Measurements from ENCODE around the gene CMTM1. TPM values are rescaled to one million over a fixed set of nuclear protein-coding genes. Genes with fewer than 3 reads are reported as not detected.

The CMTM1 gene
- total RNA-seq, 1 donor from 2014 or later = 8.1 TPM

DNA sequence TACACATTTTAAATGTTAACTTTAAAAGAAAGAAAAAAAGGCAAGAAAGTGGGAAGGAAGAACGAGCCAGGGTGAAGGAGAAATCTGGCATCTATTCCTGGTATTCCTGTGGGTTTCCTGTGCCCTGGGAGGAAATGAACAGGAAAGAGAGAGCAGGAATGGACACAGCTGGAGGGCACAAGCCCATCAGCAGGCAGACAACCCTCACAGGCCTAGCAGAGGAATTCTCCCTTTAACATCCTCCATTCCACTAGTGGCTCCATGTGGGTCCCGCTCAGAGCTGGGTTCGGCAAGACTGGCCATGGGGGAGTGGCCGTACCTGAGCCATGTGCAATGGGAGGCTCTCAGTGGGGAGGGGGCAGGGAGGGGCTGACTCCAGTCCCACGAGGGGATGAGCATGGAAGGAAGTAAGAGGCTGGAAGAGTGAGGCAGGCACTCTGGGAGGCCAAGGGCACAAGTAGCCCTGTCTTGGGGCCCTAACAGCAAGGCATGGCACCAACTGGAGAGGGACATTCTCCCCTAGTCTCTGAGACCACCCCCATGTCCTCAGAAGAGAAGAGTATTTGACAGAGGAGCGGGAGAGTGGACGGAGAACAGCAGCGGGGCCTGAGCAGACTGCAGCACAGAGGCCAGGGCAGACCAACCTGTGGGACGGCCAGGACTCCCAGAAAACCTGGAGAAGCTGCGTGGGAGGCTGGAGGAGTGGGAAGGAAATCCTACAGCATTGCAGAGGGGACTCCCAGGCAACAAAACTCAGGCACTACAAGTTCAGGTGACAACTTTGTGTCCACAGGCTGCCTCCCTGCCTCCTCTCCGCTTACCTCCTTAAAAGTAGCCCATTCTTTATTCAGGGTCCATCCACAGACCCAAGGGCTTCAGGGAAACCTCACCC is 46.5 kb upstream of the CMTM1 start:
- Histone ChIP-seq H3K36me3 (peaks cover 2% of the 10 kb centered on the region), H3K4me3 (no peak overlapping the region), H3K4me1 (peaks cover 95% of the 10 kb centered on the region), H3K27me3 (ENCODE audit: low read depth) (no peaks in the 10 kb centered on the region), H3K27ac (peak overlapping the region; percentile 81), H3K9me3 (no peaks in the 10 kb centered on the region)
- no peak for DNase-seq
- TF ChIP-seq, protein P1, sequence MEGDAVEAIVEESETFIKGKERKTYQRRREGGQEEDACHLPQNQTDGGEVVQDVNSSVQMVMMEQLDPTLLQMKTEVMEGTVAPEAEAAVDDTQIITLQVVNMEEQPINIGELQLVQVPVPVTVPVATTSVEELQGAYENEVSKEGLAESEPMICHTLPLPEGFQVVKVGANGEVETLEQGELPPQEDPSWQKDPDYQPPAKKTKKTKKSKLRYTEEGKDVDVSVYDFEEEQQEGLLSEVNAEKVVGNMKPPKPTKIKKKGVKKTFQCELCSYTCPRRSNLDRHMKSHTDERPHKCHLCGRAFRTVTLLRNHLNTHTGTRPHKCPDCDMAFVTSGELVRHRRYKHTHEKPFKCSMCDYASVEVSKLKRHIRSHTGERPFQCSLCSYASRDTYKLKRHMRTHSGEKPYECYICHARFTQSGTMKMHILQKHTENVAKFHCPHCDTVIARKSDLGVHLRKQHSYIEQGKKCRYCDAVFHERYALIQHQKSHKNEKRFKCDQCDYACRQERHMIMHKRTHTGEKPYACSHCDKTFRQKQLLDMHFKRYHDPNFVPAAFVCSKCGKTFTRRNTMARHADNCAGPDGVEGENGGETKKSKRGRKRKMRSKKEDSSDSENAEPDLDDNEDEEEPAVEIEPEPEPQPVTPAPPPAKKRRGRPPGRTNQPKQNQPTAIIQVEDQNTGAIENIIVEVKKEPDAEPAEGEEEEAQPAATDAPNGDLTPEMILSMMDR (IDR thresholded peaks at IDR 0.05) = no peak
- no peak for ATAC-seq
- intact Hi-C loops (cut with DNase I) = no loop called here

DNA sequence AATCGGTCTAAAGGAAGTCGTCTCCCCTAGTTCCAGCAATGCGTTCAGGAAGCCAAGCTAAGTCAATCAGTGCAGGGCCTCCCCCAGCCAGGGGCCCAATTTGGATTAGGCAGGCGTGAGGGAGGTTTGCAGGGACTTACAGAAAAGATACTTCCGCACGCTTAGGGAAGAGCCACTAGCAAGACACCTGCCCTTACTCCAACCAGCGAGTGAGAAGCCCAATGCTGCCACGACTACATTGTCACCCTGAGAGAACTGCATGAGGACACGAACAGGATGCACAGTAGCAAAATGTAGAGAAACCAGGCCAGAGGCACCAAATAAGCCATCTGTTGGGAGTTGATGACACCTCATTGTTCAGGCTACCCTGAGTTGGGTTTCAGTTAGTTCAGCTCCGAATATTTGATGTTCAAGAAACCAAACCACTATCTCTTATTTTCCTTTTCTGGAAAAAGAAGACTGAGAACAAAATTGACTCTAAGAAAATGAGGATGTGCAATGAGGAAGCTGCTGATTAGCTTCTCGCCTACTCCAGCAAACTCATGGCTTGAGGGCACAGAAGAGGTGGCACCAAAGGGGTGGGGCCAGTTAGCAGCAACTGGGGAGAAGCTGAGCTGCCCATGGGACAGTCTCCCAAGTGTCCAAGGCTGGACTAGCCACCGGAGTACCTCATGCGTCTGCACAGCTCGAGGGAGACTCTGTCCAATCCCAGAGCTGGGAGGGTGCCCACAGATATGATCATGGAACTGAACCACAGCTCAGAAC is 45.7 kb upstream of the CMTM1 start:
- intact Hi-C loops (cut with DNase I) = no loop called here
- Histone ChIP-seq H3K4me1 (peaks cover 97% of the 10 kb centered on the region), H3K27ac (peak overlapping the region; percentile 81)

DNA sequence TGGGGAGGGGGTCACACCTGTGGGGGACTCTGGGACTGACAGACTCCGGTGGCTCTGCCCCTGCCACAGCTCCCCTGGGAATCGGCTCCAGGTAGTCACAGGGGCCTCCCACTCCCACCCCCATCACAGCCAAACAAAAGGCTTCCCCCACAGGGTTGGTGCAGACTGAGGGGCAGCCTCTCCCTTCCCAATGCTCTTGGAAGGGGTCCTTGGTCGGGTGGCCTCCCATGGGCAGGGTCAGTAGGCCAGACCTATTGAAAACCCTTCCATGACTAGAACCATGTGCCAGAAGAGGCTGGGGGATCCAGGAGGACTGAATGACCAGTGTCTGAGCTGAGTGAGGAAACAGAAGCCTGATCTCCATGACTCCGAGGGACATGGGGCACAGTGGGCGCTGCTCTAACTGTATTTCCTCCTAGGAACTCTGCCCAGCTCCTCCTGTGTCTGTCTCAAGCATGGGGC is 45.0 kb upstream of the CMTM1 start:
- H3K4me3 ChIP-seq = no peak overlapping the region
- no peaks in the 10 kb centered on the region for H3K27me3 ChIP-seq (ENCODE audit: low read depth)
- H3K9me3 ChIP-seq = no peaks in the 10 kb centered on the region
- peaks cover 93% of the 10 kb centered on the region for H3K4me1 ChIP-seq
- TF ChIP-seq, protein P1 (IDR thresholded peaks at IDR 0.05) = no peak
- H3K27ac ChIP-seq = peak overlapping the region; percentile 81
- ATAC-seq = no peak
- H3K36me3 ChIP-seq = peaks cover 12% of the 10 kb centered on the region
- no peak for DNase-seq
- intact Hi-C loops (cut with DNase I) = no loop called here

More for the DNA sequence above, 45.7 kb upstream of the CMTM1 start:
- Histone ChIP-seq H3K27me3 (ENCODE audit: low read depth) (no peaks in the 10 kb centered on the region), H3K9me3 (no peaks in the 10 kb centered on the region), H3K36me3 (peaks cover 10% of the 10 kb centered on the region), H3K4me3 (no peak overlapping the region)
- TF ChIP-seq, protein P1 (IDR thresholded peaks at IDR 0.05) = no peak
- ATAC-seq = peak; percentile 9 to 46
- DNase-seq = peak; percentile 86

DNA sequence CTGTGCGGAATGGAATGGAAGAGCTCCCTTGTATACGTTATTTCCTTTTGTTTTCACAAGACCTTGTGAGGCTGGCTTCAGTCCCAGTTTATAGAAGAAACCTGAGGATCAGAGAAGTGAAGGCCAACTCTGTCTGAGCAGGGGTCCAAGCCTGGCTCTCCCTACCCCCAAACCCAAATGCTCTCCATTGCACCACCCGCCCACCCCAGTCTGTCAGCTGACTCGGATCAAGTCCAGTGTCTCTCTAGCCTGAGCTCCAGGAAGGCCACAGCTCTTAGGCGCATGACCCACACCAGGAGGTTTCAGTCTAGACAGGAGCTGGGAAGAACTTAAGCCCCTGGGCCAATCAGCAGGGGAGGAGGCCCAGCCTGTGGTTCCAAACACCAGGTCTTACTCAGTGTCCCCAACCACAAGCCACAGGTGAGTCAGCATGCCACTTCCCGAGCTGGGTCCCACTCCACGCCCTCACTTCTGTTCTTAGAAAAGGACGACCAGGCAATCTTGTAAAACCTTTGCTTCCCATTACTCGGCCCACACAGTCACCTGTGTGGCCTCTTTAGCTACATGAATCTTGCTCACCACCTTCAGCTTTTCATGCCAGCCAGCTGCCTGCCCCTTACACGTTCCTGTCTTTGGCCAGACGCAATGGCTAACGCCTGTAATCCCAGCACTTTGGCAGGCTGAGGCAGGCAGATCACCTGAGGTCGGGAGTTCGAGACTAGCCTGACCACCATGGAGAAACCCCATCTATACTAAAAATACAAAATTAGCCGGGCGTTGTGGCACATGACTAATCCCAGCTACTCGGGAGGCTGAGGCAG is 44.1 kb upstream of the CMTM1 start:
- H3K9me3 ChIP-seq = no peaks in the 10 kb centered on the region
- H3K27me3 ChIP-seq (ENCODE audit: low read depth) = no peaks in the 10 kb centered on the region
- TF ChIP-seq, protein P1 (IDR thresholded peaks at IDR 0.05) = no peak
- peak overlapping the region; percentile 81 for H3K27ac ChIP-seq
- DNase-seq = peak; percentile 84
- intact Hi-C loops (cut with DNase I) = no loop called here
- peaks cover 89% of the 10 kb centered on the region for H3K4me1 ChIP-seq
- H3K36me3 ChIP-seq = peaks cover 21% of the 10 kb centered on the region
- ATAC-seq = peak; percentile 66 to 68
- no peak overlapping the region for H3K4me3 ChIP-seq

Measured in lower lobe of right lung (tissue), 2 donors.